GM21723 (cell line): Measurements from ENCODE around the gene ARHGAP23.

Experiments
- ATAC-seq: cut with Tn5 transposase; IDR thresholded peaks from one replicate; pipeline ENCODE4 v1.9.1; 2021; ENCODE audit warnings: mild to moderate bottlenecking, moderate library complexity; ENCODE audit not compliant: unreplicated experiment

The ARHGAP23 gene, protein sequence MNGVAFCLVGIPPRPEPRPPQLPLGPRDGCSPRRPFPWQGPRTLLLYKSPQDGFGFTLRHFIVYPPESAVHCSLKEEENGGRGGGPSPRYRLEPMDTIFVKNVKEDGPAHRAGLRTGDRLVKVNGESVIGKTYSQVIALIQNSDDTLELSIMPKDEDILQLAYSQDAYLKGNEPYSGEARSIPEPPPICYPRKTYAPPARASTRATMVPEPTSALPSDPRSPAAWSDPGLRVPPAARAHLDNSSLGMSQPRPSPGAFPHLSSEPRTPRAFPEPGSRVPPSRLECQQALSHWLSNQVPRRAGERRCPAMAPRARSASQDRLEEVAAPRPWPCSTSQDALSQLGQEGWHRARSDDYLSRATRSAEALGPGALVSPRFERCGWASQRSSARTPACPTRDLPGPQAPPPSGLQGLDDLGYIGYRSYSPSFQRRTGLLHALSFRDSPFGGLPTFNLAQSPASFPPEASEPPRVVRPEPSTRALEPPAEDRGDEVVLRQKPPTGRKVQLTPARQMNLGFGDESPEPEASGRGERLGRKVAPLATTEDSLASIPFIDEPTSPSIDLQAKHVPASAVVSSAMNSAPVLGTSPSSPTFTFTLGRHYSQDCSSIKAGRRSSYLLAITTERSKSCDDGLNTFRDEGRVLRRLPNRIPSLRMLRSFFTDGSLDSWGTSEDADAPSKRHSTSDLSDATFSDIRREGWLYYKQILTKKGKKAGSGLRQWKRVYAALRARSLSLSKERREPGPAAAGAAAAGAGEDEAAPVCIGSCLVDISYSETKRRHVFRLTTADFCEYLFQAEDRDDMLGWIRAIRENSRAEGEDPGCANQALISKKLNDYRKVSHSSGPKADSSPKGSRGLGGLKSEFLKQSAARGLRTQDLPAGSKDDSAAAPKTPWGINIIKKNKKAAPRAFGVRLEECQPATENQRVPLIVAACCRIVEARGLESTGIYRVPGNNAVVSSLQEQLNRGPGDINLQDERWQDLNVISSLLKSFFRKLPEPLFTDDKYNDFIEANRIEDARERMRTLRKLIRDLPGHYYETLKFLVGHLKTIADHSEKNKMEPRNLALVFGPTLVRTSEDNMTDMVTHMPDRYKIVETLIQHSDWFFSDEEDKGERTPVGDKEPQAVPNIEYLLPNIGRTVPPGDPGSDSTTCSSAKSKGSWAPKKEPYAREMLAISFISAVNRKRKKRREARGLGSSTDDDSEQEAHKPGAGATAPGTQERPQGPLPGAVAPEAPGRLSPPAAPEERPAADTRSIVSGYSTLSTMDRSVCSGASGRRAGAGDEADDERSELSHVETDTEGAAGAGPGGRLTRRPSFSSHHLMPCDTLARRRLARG (N-terminal part only)

GRCh38 chr17:38428112-38428642 lies at the start of gene ARHGAP23:
ARHGAP23 (plus strand) TSS chr17:38428464; CDS start chr17:38428486, 22 bp downstream.
- ATAC-seq = peak; percentile 40

DNA sequence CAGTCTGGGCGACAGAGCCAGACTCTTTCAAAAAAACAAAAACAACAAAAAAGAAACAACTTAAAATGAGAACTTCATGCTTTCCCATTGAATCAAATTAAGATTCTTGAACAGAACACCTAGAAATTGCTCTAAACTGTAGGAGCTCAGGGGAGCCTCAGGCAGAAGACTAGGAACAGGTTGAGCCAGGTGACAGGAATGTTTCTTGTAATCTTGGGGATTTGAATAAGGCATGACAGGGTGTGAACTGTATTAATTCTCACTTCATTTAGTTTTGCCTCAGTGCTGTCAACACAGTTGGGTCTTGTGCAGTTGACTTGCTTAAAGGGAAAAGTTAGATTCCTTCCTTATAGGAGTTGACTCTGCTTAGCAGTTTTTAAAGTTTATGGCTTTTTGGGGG lies 48.8 kb upstream of the ARHGAP23 start:
- no peak for ATAC-seq

DNA sequence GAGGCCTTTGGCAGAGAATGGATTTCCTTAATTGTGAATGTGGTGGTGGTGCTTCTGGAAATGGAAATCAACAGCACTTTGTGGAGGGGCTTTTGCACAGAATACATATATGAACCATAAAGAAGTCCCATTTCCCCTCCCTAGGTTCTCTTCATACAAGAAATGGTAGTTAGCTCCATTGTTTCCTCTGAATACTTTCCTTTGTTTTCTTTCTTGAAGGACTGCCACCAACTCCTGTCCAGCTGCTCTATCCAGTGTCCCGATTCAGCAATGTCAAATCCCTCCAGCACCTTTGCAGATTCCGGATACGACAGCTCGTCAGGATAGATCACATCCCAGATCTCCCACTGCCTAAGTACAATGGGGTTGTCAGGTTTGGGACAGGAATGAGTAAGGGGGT lies 33.2 kb upstream of the ARHGAP23 start:
- ATAC-seq = no peak

GRCh38 chr17:38397227-38397626 lies 31.0 kb upstream of the ARHGAP23 start:
- no peak for ATAC-seq

DNA sequence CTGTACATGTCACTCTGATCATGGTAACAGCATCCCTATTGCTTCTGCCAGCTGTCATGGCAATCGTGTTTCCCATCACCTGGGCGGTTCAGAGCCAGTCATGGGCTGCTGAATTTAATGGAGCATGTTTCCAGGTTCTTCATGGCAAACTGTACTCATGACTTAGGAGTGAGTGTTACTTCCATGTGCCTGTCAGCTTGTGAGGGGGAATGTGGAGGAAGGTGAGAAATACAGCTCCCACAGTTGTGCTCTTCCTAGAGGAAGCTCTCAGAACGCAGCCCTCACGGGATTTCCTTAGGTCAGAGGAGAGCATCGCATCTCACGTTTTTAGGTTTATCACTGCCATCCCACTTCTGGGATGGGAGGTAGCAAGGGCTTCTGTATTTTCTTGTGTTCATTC lies 28.0 kb upstream of the ARHGAP23 start:
- ATAC-seq = no peak

- no peak for ATAC-seq
Observed at GRCh38 chr17:38401459-38401858, 26.8 kb upstream of the ARHGAP23 start.

DNA sequence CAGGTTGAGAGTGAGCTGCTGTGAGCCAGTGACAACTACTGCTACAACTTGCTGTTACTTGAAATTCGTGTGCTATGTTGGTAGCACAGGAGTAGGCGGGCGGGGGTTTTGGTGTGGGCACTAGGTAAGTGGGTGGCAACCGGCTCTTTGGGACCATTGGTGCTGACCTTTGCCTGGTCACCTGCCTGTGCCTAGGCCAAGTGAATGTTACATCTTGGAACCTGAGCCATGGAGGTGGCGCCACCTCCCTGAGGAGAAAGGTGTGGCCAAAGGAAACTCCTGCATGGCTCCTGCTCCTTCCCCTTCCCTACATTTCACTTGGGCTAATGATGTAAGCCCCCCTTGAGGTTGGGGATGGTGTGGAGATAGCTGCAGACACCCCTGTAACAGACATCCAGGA lies 25.4 kb upstream of the ARHGAP23 start:
- ATAC-seq = no peak

- no peak for ATAC-seq
Observed at GRCh38 chr17:38403491-38403890, 24.8 kb upstream of the ARHGAP23 start.

DNA sequence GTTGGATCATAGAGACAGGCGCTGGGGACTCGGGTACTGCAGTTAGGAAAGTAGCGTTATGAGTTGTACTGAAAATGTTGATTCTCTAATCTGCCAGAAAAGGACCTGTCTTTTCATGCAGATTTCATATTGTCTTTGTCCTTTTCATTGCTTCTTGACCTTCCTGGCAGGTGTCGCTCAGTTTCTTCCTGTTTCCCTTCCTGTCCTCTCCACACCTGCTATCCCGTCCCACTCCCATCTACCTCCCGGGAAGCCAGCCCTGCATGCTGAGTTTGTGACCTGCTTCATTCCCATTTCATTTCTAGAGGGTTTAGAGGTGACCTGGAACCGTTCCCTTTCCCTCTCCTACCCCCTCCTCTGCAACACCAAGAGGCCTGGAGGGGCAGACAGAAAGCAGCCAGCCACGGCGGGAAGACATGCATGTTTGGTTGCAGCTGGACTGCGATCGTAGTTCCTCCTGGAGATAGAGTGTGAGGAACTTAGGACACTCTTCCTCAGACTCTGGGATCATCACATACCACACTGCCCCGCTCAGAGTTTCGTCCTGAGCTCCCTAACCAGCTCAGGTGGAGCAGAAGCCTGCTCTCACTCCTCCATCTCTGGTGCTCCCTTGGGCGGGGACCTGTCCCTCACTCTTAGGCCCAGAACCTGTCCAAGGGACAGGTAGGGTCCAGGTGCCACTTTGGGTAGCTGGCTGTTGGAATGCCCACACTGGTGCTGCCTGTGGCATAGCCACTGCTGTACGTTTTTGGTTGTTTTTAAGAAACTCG lies 23.9 kb upstream of the ARHGAP23 start:
- no peak for ATAC-seq

DNA sequence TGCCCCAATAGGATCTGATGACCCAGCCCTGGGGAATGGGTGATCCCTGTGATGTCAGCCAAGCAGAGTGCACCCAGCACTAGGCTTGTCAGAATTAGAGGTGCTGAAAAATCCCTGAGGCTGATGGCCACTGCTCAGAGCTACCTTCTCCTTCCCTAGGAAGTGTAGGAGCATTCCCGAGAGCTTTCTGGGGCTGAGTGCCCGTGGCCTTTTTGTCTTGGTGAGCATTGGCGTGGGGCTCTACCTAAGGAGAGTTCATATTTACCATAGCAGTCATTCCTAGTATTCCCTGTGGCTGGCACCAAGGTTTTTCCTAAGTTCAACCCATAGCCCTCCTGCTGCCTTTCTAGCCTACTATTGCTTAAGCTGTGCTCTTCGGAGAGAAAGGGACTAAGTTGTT lies 22.6 kb upstream of the ARHGAP23 start:
- ATAC-seq = no peak

DNA sequence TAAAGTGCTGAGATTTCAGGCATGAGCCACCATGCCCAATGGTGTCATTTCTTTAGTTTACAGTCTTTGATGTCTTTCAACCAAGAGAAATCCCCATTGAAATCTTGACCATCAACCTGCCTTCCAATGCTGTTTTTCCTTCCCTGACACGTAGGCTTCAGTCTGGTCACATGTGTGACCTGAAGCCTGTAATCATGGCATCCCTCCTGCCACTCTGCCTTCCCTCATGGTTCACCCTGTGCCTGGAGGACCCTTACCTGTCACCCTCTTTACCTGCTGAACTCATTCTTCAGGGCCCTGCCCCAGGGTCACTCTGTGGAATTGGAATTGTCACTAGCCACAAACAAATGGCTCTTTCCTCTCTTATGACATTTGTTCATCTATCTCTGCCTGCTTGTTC lies 18.1 kb upstream of the ARHGAP23 start:
- ATAC-seq = no peak

DNA sequence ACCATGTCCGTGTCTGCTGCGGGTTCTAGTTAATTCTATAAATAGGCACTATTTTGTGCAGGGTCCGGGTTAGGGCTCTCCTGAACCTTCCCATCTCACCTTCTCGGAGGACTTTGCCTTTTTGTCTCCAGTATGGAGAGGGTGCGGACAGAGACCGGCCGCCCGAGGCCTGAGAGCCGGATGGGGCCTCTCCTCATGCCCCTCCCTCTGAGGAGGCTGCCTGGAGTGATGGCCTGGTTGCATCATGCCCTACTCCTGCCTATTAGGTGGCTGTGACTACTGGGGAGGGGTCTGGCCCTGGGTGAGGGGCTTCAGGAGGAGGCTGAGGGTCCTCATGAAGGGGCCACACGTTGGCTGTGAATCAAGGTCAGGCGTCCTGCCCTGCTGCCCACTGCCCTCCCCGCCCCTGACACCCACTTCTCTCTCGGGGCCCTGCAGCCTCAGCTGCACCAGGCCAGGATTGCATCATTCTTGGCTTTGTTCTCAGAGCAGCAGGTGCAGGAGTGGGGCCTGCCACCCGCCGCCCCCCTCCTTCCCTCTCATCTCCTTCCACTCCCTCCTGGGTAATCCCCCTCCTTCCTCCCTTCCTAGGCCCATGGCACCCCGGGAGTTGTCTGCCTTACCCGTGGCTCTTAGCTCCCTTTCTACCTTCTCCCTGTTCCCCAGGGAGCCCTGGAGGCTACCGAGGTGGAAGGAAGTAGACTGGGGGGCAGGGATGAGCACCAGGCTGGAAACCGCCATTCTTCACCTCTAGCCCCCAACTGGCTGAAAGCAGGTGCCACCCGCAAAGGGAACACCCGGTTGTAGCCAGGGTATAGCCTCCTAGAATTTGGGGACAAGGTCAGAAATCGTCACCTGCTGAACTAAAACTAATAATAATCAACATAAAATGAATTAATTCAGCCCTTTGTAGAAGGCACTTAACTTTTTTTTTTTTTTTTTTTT lies 12.7 kb upstream of the ARHGAP23 start:
- ATAC-seq = peak; percentile 51

DNA sequence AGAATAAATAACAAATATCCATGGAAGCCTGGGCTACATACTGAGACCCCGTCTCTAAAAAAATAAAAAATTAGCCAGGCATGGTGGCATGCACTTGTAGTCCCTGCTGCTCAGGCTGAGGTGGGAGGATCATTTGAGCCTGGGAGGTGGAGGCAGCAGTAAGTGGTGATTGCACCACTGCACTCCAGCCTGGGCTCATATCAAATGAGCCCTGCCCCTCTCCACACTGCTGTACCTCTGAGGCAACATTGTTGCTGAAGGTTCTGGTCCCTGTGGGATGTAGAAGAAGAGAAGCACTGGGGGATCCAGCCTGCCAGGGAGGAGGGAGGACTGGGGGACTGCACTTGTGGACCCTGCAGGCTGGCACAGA lies 11.4 kb upstream of the ARHGAP23 start:
- no peak for ATAC-seq

GRCh38 chr17:38417210-38417951 lies 10.9 kb upstream of the ARHGAP23 start:
- ATAC-seq = no peak

- no peak for ATAC-seq
Observed at GRCh38 chr17:38418062-38418692, 10.1 kb upstream of the ARHGAP23 start.

DNA sequence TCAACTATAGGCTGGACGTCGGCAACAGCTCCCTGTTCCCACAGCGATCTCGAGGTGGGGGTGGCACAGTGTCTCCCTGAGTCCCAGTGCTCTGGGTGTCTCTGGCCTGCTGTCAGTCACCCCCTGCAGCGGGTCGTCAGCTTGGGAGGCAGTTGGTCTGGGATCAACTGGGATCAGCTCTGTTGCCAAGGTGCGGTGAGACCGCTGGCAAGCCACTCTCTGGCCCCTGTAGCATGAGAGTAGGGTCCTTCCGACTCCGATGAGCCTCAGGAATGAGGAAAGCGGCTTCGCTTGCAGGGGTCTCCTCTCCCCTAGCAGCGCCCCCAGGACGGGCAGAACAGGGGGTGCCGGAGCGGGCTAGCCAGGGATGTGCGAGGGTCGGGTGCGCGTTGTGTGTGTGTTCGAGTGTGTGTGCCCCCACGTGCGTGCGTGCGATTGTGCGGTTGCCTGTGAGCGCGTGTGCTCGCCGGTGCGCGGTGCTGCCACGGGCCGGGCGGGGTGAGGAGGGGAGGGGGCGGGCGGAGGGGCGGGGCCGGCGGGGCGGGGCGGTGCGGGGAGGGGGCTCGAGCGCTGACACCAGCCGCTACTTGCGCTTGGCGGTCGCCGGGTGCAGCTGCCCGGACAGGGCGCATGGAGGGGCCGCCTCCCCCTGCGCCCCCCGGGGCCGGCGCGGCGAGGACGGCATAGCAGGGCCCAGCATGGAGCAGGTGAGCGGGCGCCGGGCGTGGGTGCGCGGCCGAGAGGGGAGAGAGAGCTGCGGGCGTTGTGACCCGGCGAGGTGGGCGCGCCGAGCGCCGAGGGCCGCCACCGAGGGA lies 9.4 kb upstream of the ARHGAP23 start:
- no peak for ATAC-seq

DNA sequence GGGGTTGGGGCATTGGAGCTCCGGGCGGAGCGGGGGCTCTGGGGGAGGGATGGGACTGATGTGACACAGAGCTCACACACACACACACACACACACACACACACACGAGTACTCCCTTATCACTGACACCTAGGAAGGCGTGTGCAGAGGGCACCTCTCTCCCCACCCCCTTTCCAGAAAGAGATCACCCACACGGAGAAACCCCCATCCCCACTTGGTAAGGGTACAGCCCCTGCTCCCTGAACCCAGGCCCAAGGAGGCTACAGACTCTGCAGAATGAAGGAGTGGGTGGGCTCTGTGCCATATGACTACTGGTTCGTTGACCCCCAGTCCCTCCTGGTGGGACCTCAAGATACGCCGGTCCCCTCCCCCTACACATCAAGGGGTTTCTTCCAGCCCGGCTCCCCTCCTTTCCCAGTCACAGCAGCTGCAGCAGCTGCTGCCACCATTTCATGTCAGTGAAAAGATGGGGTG lies 8.7 kb upstream of the ARHGAP23 start:
- ATAC-seq = no peak
